NB4 (cell line): Measurements from ENCODE around the gene OR1J1.

Experiments used
- DNase-seq: peaks from one replicate; pipeline ENCODE4 v3.0.0; 2010; ENCODE audit warnings: low read depth
- H3K4me3 ChIP-seq: one replicate; pipeline ENCODE4 v1.5.1; 2011; ENCODE audit warnings: mild to moderate bottlenecking, low read depth, low read length, moderate library complexity
- MYC ChIP-seq: IDR thresholded peaks from 2 replicates; pipeline ENCODE4 v1.6.1; 2011; ENCODE audit warnings: low read depth, low read length
- POLR2A ChIP-seq: IDR thresholded peaks from 2 replicates; pipeline ENCODE4 v1.6.1; 2011; ENCODE audit warnings: mild to moderate bottlenecking; ENCODE audit not compliant: insufficient read length; ENCODE audit errors: extremely low read depth
- TF ChIP-seq, protein P1 (sequence below): IDR thresholded peaks from one replicate; pipeline ENCODE4 v1.5.1; 2012; ENCODE audit warnings: low read depth, low read length
- TF ChIP-seq, protein P2 (sequence below): IDR thresholded peaks from 2 replicates; pipeline ENCODE4 v1.6.1; 2011; ENCODE audit warnings: low read depth, low read length

Gene OR1J1

DNA sequence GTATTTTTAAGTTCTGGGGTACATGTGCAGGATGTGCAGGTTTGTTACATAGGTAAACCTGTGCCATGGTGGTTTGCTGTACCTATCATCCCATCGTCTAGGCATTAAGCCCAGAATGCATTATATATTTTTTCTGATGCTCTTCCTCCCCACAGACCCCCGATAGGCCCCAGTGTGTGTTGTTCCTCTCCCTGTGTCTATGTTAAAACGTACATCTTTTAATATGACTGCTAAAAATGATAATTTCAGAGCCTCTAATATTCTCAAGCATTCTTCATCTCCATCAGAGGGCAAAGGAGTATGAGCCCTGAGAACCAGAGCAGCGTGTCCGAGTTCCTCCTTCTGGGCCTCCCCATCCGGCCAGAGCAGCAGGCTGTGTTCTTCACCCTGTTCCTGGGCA, 32.8 kb upstream of the OR1J1 start, which contains the start of gene OR1J2:
TSS of gene OR1J2 (plus strand) at position 301 of the 400 bp plus-strand sequence. CDS start at position 301, 0 bp downstream.
- TF ChIP-seq, protein P1, sequence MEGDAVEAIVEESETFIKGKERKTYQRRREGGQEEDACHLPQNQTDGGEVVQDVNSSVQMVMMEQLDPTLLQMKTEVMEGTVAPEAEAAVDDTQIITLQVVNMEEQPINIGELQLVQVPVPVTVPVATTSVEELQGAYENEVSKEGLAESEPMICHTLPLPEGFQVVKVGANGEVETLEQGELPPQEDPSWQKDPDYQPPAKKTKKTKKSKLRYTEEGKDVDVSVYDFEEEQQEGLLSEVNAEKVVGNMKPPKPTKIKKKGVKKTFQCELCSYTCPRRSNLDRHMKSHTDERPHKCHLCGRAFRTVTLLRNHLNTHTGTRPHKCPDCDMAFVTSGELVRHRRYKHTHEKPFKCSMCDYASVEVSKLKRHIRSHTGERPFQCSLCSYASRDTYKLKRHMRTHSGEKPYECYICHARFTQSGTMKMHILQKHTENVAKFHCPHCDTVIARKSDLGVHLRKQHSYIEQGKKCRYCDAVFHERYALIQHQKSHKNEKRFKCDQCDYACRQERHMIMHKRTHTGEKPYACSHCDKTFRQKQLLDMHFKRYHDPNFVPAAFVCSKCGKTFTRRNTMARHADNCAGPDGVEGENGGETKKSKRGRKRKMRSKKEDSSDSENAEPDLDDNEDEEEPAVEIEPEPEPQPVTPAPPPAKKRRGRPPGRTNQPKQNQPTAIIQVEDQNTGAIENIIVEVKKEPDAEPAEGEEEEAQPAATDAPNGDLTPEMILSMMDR = no peak
- no peak for TF ChIP-seq POLR2A
- no peak for TF ChIP-seq MYC
- TF ChIP-seq, protein P2, sequence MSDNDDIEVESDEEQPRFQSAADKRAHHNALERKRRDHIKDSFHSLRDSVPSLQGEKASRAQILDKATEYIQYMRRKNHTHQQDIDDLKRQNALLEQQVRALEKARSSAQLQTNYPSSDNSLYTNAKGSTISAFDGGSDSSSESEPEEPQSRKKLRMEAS = no peak
- no peak for DNase-seq
- no peak within 1 kb of the TSS for H3K4me3 ChIP-seq

DNA sequence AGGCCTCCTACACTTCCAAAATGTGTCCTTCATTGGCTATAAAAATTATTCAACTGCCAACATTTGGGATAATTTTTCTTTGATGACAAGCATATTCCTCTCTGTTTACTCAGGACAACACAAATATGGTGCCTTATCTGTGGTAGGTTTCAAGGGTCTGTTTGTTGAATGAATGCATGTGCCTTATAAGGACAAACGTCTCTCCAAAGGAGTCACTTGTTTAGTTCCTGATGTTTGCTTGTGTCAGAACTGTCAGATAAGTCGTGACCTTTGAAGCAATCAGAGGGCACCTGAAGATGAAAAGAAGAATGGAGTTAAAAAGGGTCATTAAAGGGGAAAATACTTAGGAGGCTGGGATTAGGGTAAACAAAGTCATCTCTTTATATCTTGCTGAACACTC, 29.2 kb upstream of the OR1J1 start:
- DNase-seq = no peak
- TF ChIP-seq POLR2A (no peak), MYC (no peak)
- TF ChIP-seq, protein P1 = no peak
- TF ChIP-seq, protein P2 = no peak
- no peak overlapping the region for H3K4me3 ChIP-seq

DNA sequence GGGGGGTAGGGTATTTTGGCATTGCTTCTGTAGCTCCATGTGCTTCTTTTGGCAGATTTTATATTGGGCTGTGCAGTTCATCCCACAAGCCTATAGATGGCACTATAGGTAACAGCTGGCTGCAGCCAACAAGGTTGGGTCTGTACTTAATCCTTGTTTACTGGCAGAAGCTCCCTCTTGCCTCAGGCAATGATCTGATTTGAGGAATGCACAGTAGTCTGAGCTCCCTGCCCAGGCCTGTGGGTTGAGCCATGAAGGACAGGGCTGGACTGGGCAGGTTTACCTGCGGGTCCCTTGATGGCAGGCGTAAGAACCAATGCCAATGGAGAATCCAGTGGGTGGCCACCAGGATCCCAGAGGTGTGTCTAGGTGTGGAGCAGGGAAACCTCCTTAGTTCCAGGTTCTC, 21.2 kb upstream of the OR1J1 start:
- no peak overlapping the region for H3K4me3 ChIP-seq
- peak; percentile 49 for DNase-seq
- TF ChIP-seq, protein P1 = peak; percentile 86
- TF ChIP-seq, protein P2 = no peak; the same call in 1 of the 2 replicates
- TF ChIP-seq MYC (no peak), POLR2A (no peak)

DNA sequence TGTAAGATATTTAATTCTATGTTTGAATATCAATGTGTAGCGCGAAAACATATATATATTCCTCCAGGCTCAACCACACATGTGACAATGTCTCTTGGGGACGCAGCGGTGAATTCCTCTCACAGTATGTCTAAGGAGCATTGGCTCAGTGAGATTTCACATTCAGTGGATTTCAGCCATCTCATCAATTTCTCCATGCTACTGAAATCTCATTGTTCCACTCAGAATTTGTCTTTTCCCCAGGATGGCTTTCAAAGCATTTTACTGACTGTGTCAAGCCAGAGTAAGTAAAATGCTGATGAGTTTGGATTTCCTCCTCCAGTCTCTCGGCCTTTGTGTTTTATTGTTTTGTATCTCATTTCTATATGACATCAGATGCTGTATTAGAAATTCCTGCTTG, 1.3 kb upstream of the OR1J1 start:
- H3K4me3 ChIP-seq = no peak overlapping the region
- TF ChIP-seq, protein P2 = no peak
- TF ChIP-seq POLR2A (no peak), MYC (no peak)
- TF ChIP-seq, protein P1 = no peak
- no peak for DNase-seq

DNA sequence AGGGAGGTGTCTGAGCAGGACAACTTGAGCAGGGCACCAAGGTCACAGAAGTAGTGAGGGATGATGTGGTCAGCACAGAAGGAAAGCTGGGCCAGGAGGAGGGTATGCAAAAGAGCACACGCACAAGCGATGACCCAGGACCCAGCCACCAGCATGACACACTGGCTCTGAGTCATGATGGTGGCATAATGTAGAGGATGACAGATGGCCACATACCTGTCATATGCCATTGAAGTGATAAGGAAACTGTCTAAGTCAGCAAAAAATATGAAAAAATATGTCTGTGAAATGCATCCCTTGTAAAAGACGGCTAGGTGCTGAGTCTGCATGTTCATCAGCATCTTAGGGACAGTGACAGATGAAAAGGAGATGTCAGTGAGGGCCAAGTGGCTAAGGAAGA, 380 bp downstream of the OR1J1 start:
- DNase-seq = no peak
- H3K4me3 ChIP-seq = no peak overlapping the region
- no peak for TF ChIP-seq POLR2A
- TF ChIP-seq, protein P2 = no peak

DNA sequence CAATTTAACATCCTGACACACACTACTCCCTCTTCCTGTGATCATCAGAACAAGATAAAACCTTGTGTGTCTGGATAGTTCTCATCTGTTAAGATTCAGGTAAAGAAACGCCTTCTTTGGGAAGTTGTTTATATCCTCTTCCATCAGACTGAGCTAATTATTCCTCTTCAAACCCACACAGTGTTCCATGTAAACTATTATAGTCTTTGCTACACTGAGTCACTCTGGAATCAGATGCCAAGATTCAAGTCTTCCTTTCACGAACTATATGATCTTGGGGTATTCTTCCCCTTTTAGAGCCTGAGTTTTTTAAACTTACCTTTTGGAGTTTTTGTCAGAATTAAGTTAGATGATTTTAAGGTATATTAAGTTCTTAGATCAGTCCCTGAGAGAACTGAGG, 2.0 kb downstream of the OR1J1 start:
- no peak for DNase-seq
- no peak overlapping the region for H3K4me3 ChIP-seq
- TF ChIP-seq, protein P1 = no peak
- TF ChIP-seq, protein P2 = no peak
- TF ChIP-seq MYC (no peak), POLR2A (no peak)
